HepG2 (cell line): ENCODE data around the gene ZNF888. TPM values are rescaled to one million over a fixed set of nuclear protein-coding genes. Genes with fewer than 3 reads are reported as not detected.
A peak's percentile ranks its signal among the peaks of the same experiment; 100 is the strongest.

ENCODE experiments used
- ADNP ChIP-seq: sonication (generic); formaldehyde crosslinking; IDR thresholded peaks from 2 replicates; pipeline ENCODE4 v1.4.0; 2020; ENCODE audit warnings: missing genetic modification reagents
- EED ChIP-seq: sonication (generic); formaldehyde crosslinking; IDR thresholded peaks from 2 replicates; pipeline ENCODE4 v1.5.0; 2020; ENCODE audit warnings: mild to moderate bottlenecking, missing genetic modification reagents
- ELF1 ChIP-seq: sonication (generic); formaldehyde crosslinking; IDR thresholded peaks from 2 replicates; pipeline ENCODE4 v1.4.0; 2020; ENCODE audit warnings: missing genetic modification reagents
- GPN1 ChIP-seq: sonication (generic); formaldehyde crosslinking; IDR thresholded peaks from 2 replicates; pipeline ENCODE4 v1.5.1; 2020; ENCODE audit warnings: missing genetic modification reagents, borderline replicate concordance
- KLF11 ChIP-seq: IDR thresholded peaks from 2 replicates; pipeline ENCODE4 v1.6.1; 2016; ENCODE audit warnings: missing compliant biosample characterization
- MAF1 ChIP-seq: sonication (generic); formaldehyde crosslinking; IDR thresholded peaks from 2 replicates; pipeline ENCODE4 v1.5.0; 2020; ENCODE audit warnings: missing genetic modification reagents, borderline replicate concordance
- MTF2 ChIP-seq: sonication (generic); formaldehyde crosslinking; IDR thresholded peaks from 2 replicates; pipeline ENCODE4 v1.5.0; 2020; ENCODE audit warnings: missing genetic modification reagents, borderline replicate concordance
- SMARCE1 ChIP-seq: fragments of 450-650 bp; IDR thresholded peaks from 2 replicates; pipeline ENCODE4 v1.6.1; 2017; ENCODE audit warnings: borderline replicate concordance
- TEAD3 ChIP-seq: optimal IDR thresholded peaks from 2 replicates; pipeline ENCODE3; 2016; ENCODE audit warnings: borderline replicate concordance
- ZNF441 ChIP-seq: sonication (generic); formaldehyde crosslinking; IDR thresholded peaks from 2 replicates; pipeline ENCODE4 v1.7.0; 2021; ENCODE audit warnings: missing genetic modification reagents, borderline replicate concordance
- ZNF737 ChIP-seq: sonication (generic); formaldehyde crosslinking; IDR thresholded peaks from 2 replicates; pipeline ENCODE4 v1.5.0; 2020; ENCODE audit warnings: missing genetic modification reagents, mild to moderate bottlenecking, borderline replicate concordance
- ZNF883 ChIP-seq: sonication (generic); formaldehyde crosslinking; IDR thresholded peaks from 2 replicates; pipeline ENCODE4 v1.5.1; 2020; ENCODE audit warnings: mild to moderate bottlenecking, missing genetic modification reagents; ENCODE audit errors: not compliant biosample characterization
- polyA plus RNA-seq, 8 experiments: library from polyadenylated mRNA; depleted of rRNA in 3 of 8; stranded (reverse) in 7 of 8; unstranded in 1 of 8; fragments of >200 nt; fragmentation: Illumina TruSeq in 4 of 8; extraction: Trizol in 4 of 8; gene quantifications; 2 replicates each; pipeline versions ENCODE4 v1.2.1 to v1.2.3, GENCODE V29; 2011 to 2016; ENCODE audit warnings: low read depth in 4 of 8, missing spikeins in 1 of 8, mixed read lengths in 1 of 8; ENCODE audit not compliant: insufficient read depth in 1 of 8
- total RNA-seq, 5 experiments: library from RNA; depleted of rRNA; stranded (reverse); fragments of >200 nt; fragmentation: Illumina TruSeq; extraction: Trizol; gene quantifications; 2 replicates each; pipeline ENCODE4 v1.2.3, GENCODE V29; 2016; ENCODE audit warnings: low read depth in 1 of 5
- TF ChIP-seq, protein P1 (sequence below): sonication (generic); formaldehyde crosslinking; IDR thresholded peaks from 2 replicates; pipeline ENCODE4 v1.5.1; 2020; ENCODE audit warnings: mild to moderate bottlenecking, moderate library complexity, missing genetic modification reagents
- TF ChIP-seq, protein P2 (sequence below): sonication (generic); formaldehyde crosslinking; IDR thresholded peaks from 2 replicates; pipeline ENCODE4 v1.4.0; 2020; ENCODE audit warnings: missing genetic modification reagents
- TF ChIP-seq, protein P3 (sequence below): sonication (generic); formaldehyde crosslinking; IDR thresholded peaks from 2 replicates; pipeline ENCODE4 v1.4.0; 2020; ENCODE audit warnings: missing genetic modification reagents, borderline replicate concordance
- TF ChIP-seq, protein P4 (sequence below): sonication (generic); formaldehyde crosslinking; IDR thresholded peaks from 2 replicates; pipeline ENCODE4 v1.4.0; 2020; ENCODE audit warnings: missing genetic modification reagents
- TF ChIP-seq, protein P5 (sequence below): sonication (generic); formaldehyde crosslinking; conservative IDR thresholded peaks from 2 replicates; pipeline ENCODE4 v1.8.0; 2022; ENCODE audit warnings: low read depth, missing genetic modification reagents

ZNF888 gene
- total and polyA plus RNA-seq, 2 of the 13 experiments (the other 11 are each of a cell fraction or from before 2014, with no cell fraction given), result 1.7 to 7.6 TPM

DNA sequence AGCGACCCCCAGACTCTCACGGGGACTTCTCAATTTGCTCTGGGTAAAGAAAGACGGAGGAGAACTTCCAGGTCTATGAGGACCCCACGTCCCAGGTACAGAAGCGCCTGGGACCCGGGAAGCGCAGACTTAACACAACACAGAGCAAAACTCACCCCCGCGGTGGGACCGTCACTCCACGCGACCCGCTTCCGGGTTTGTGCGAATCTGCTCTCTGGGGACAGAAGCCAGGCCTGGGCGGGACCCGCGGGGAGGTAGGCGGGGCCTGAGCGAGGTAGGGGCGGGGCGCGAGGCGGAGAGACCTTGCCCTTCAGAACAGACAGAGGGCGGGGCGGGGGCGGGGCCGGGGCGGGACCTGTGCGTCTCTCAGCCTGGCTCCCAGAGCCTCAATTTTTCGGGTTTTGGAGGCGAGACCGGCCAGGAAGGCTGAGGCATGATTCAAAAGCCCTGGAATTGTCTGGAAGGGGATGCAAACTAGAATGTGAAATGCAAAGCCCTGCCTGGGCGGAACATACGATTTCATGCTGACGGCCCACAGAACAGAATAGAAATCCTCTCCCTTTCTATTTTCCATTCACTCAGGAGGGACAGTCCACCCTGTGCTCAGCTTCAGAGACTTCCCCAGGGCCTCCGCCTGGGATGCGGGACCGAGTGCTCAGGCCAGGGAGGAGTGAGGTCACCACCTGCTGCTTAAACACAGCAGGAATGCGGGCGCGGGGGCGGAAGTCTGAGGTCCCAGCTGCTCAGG is 19.3 kb upstream of the ZNF888 start (continued):
- no peak for TF ChIP-seq ADNP
- TF ChIP-seq, protein P1, sequence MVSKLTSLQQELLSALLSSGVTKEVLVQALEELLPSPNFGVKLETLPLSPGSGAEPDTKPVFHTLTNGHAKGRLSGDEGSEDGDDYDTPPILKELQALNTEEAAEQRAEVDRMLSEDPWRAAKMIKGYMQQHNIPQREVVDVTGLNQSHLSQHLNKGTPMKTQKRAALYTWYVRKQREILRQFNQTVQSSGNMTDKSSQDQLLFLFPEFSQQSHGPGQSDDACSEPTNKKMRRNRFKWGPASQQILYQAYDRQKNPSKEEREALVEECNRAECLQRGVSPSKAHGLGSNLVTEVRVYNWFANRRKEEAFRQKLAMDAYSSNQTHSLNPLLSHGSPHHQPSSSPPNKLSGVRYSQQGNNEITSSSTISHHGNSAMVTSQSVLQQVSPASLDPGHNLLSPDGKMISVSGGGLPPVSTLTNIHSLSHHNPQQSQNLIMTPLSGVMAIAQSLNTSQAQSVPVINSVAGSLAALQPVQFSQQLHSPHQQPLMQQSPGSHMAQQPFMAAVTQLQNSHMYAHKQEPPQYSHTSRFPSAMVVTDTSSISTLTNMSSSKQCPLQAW (CRISPR knock-in tag), result peak; percentile 52; the same call in 1 of the 2 replicates
- TF ChIP-seq GPN1, result no peak
- TF ChIP-seq MTF2, result no peak
- TF ChIP-seq MAF1 (CRISPR knock-in tag), result no peak
- TF ChIP-seq ELF1 (CRISPR knock-in tag), result peak; percentile 97
- TF ChIP-seq ZNF883 (CRISPR knock-in tag), result no peak
- peak; percentile 82 for TF ChIP-seq TEAD3 (CRISPR knock-in tag)
- no peak for TF ChIP-seq EED
- no peak for TF ChIP-seq KLF11
- TF ChIP-seq, protein P2, sequence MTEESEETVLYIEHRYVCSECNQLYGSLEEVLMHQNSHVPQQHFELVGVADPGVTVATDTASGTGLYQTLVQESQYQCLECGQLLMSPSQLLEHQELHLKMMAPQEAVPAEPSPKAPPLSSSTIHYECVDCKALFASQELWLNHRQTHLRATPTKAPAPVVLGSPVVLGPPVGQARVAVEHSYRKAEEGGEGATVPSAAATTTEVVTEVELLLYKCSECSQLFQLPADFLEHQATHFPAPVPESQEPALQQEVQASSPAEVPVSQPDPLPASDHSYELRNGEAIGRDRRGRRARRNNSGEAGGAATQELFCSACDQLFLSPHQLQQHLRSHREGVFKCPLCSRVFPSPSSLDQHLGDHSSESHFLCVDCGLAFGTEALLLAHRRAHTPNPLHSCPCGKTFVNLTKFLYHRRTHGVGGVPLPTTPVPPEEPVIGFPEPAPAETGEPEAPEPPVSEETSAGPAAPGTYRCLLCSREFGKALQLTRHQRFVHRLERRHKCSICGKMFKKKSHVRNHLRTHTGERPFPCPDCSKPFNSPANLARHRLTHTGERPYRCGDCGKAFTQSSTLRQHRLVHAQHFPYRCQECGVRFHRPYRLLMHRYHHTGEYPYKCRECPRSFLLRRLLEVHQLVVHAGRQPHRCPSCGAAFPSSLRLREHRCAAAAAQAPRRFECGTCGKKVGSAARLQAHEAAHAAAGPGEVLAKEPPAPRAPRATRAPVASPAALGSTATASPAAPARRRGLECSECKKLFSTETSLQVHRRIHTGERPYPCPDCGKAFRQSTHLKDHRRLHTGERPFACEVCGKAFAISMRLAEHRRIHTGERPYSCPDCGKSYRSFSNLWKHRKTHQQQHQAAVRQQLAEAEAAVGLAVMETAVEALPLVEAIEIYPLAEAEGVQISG (CRISPR knock-in tag), result 0 out of 2 replicates have a peak, but pooled peaks have one; percentile 19
- TF ChIP-seq, protein P3, sequence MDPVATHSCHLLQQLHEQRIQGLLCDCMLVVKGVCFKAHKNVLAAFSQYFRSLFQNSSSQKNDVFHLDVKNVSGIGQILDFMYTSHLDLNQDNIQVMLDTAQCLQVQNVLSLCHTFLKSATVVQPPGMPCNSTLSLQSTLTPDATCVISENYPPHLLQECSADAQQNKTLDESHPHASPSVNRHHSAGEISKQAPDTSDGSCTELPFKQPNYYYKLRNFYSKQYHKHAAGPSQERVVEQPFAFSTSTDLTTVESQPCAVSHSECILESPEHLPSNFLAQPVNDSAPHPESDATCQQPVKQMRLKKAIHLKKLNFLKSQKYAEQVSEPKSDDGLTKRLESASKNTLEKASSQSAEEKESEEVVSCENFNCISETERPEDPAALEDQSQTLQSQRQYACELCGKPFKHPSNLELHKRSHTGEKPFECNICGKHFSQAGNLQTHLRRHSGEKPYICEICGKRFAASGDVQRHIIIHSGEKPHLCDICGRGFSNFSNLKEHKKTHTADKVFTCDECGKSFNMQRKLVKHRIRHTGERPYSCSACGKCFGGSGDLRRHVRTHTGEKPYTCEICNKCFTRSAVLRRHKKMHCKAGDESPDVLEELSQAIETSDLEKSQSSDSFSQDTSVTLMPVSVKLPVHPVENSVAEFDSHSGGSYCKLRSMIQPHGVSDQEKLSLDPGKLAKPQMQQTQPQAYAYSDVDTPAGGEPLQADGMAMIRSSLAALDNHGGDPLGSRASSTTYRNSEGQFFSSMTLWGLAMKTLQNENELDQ (CRISPR knock-in tag), result no peak
- TF ChIP-seq, protein P4, sequence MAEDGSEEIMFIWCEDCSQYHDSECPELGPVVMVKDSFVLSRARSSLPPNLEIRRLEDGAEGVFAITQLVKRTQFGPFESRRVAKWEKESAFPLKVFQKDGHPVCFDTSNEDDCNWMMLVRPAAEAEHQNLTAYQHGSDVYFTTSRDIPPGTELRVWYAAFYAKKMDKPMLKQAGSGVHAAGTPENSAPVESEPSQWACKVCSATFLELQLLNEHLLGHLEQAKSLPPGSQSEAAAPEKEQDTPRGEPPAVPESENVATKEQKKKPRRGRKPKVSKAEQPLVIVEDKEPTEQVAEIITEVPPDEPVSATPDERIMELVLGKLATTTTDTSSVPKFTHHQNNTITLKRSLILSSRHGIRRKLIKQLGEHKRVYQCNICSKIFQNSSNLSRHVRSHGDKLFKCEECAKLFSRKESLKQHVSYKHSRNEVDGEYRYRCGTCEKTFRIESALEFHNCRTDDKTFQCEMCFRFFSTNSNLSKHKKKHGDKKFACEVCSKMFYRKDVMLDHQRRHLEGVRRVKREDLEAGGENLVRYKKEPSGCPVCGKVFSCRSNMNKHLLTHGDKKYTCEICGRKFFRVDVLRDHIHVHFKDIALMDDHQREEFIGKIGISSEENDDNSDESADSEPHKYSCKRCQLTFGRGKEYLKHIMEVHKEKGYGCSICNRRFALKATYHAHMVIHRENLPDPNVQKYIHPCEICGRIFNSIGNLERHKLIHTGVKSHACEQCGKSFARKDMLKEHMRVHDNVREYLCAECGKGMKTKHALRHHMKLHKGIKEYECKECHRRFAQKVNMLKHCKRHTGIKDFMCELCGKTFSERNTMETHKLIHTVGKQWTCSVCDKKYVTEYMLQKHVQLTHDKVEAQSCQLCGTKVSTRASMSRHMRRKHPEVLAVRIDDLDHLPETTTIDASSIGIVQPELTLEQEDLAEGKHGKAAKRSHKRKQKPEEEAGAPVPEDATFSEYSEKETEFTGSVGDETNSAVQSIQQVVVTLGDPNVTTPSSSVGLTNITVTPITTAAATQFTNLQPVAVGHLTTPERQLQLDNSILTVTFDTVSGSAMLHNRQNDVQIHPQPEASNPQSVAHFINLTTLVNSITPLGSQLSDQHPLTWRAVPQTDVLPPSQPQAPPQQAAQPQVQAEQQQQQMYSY (CRISPR knock-in tag), result no peak
- TF ChIP-seq ZNF441 (CRISPR knock-in tag), result no peak
- TF ChIP-seq SMARCE1, result no peak
- TF ChIP-seq, protein P5, sequence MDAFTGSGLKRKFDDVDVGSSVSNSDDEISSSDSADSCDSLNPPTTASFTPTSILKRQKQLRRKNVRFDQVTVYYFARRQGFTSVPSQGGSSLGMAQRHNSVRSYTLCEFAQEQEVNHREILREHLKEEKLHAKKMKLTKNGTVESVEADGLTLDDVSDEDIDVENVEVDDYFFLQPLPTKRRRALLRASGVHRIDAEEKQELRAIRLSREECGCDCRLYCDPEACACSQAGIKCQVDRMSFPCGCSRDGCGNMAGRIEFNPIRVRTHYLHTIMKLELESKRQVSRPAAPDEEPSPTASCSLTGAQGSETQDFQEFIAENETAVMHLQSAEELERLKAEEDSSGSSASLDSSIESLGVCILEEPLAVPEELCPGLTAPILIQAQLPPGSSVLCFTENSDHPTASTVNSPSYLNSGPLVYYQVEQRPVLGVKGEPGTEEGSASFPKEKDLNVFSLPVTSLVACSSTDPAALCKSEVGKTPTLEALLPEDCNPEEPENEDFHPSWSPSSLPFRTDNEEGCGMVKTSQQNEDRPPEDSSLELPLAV (CRISPR knock-in tag), result no peak
- no peak for TF ChIP-seq ZNF737 (CRISPR knock-in tag)
